Panc1 (cell line): ENCODE measurements around the gene C1QTNF1. TPM values are rescaled to one million over a fixed set of nuclear protein-coding genes. Genes with fewer than 3 reads are reported as not detected.

Source experiments
- ATAC-seq: fragments of 200-7000 bp; cut with Tn5 transposase; 2 replicates; pipeline ENCODE4 v1.9.1; 2020; ENCODE audit warnings: mild to moderate bottlenecking, moderate library complexity
- BruUV-seq: library from RNA; stranded (reverse); fragments of 400-500 nt; replicated peaks from 2 replicates; lab custom pipeline; 2021; lab: Mats Ljungman, UMichigan
- CTCF ChIA-PET: fragments of 300-600 bp; sonication (Branson Sonifier 250); formaldehyde crosslinking; loops from one replicate; lab custom pipeline; 2022; ENCODE audit warnings: antibody characterized with exemption; lab: Charles Lee
- POLR2A ChIA-PET: fragments of 300-600 bp; sonication (Branson Sonifier 250); formaldehyde crosslinking; loops from one replicate; lab custom pipeline; 2022; ENCODE audit warnings: antibody characterized with exemption; lab: Charles Lee
- DNase-seq: peaks from one replicate; pipeline ENCODE4 v3.0.0-alpha.2; 2010; ENCODE audit warnings: low read depth, low spot score
- H3K27ac ChIP-seq: 2 replicates; pipeline ENCODE4 v1.5.1; 2011; ENCODE audit warnings: mild to moderate bottlenecking, low read length, inconsistent platforms
- H3K27me3 ChIP-seq: fragments of 200-500 bp; sonication (Bioruptor generic); 2 replicates; pipeline ENCODE4 v1.6.0; 2014; ENCODE audit warnings: low read length, inconsistent platforms; ENCODE audit not compliant: control insufficient read depth, insufficient read depth
- H3K36me3 ChIP-seq: fragments of 200-500 bp; sonication (Bioruptor generic); 2 replicates; pipeline ENCODE4 v1.5.1; 2014; ENCODE audit warnings: inconsistent platforms, mild to moderate bottlenecking, low read length, moderate library complexity; ENCODE audit not compliant: control insufficient read depth, insufficient read depth
- H3K4me1 ChIP-seq: 2 replicates; pipeline ENCODE4 v1.5.1; 2011; ENCODE audit warnings: inconsistent platforms, mild to moderate bottlenecking, low read length, moderate library complexity; ENCODE audit not compliant: control insufficient read depth, insufficient read depth
- H3K4me3 ChIP-seq, 2 experiments: 2 replicates each; pipeline ENCODE4 v1.5.1; 2011 to 2012; ENCODE audit warnings: low read depth in 2 of 2, low read length in 2 of 2, mild to moderate bottlenecking in 2 of 2, inconsistent platforms in 1 of 2, moderate library complexity in 1 of 2
- H3K9me3 ChIP-seq: fragments of 200-500 bp; sonication (Bioruptor generic); 2 replicates; pipeline ENCODE4 v1.5.1; 2014; ENCODE audit warnings: low read depth, mild to moderate bottlenecking, inconsistent platforms, low read length, moderate library complexity; ENCODE audit not compliant: control insufficient read depth, insufficient read depth
- POLR2AphosphoS5 ChIP-seq: IDR thresholded peaks from 2 replicates; pipeline ENCODE4 v1.6.1; 2012; ENCODE audit warnings: mild to moderate bottlenecking, low read depth, low read length, moderate library complexity
- SIN3A ChIP-seq: IDR thresholded peaks from 2 replicates; pipeline ENCODE4 v1.6.1; 2012; ENCODE audit warnings: low read depth, mild to moderate bottlenecking, low read length, moderate library complexity, borderline replicate concordance; ENCODE audit not compliant: insufficient read depth
- TCF7L2 ChIP-seq: IDR thresholded peaks from 2 replicates; pipeline ENCODE4 v1.6.1; 2011; ENCODE audit warnings: mild to moderate bottlenecking, low read depth, low read length, inconsistent platforms
- in situ Hi-C: cut with HindIII; loops from 2 replicates; pipeline ENCODE4 v1.10.0; 2016; ENCODE audit warnings: low sequenced_read_pairs, low pct_unique_long_range_greater_than_20kb
- intact Hi-C: fragments of 100-400 bp; cut with micrococcal nuclease; formaldehyde crosslinking; loops from one replicate; pipeline ENCODE4 v1.10.0; 2022; ENCODE audit not compliant: unreplicated experiment
- total RNA-seq: library from RNA; stranded (reverse); gene quantifications from one replicate; pipeline ENCODE4 v1.2.1, GENCODE V29; 2021; ENCODE audit not compliant: unreplicated experiment
- TF ChIP-seq, protein P1 (sequence below), 2 experiments: IDR thresholded peaks; 2 replicates each; pipeline ENCODE4 v1.6.1; 2011 to 2012; ENCODE audit warnings: low read depth in 2 of 2, control low read depth in 1 of 2, low read length in 1 of 2, mild to moderate bottlenecking in 1 of 2, moderate library complexity in 1 of 2; ENCODE audit not compliant: insufficient read depth in 1 of 2
- TF ChIP-seq, protein P2 (sequence below): fragments of 450-650 bp; IDR thresholded peaks from 2 replicates; pipeline ENCODE4 v1.5.1; 2017; ENCODE audit warnings: mild to moderate bottlenecking

C1QTNF1 gene
- total RNA-seq, 1 experiment from 2014 or later: 1.5 TPM

DNA sequence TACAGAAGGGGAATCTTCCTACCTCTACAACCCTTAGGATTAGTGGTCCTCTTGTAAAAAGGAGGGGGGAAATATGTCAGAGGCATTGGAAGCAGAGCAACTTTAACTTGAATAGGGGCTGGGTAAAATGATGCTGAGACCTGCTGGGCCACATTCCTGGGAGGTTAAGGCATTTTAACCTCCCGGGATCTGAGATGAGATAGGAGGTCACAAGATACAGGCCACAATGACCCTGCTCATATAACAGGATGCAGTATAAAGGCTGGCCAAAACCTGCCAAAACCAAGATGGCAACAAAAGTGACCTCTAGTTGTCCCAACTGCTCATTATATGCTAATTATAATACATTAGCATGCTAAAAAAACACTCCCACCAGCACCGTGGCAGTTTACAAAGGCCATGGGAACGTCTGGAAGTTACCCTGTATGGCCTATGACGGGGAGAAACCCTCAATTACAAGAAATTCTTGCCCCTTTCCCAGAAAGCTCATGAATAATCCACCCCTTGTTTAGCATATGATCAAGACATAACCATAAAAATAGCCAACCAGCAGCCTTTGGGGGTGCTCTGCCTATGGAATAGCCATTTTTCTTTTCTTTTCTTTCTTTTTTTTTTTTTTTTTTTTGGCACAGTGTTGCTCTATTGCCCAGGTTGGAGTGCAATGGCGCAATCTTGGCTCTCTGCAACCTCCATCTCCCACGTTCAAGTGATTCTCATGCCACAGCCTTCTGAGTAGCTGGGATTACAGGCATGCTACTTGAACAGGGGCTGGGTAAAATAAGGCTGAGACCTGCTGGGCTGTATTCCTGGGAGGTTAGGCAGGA is 6.2 kb upstream of the C1QTNF1 start:
- in situ Hi-C loops: no loop called here
- intact Hi-C loops: no loop called here
- no peak for DNase-seq
- H3K27ac ChIP-seq: no peak overlapping the region
- no peak overlapping the region for H3K4me3 ChIP-seq
- BruUV-seq: no TSS peak
- ChIA-PET POLR2A (no interaction called here), CTCF (no interaction called here)
- peaks cover 9% of the 10 kb centered on the region for H3K27me3 ChIP-seq
- no peak for ATAC-seq
- H3K4me1 ChIP-seq: 0 out of 2 replicates have a peak, but pooled peaks cover 2% of the 10 kb centered on the region
- no peaks in the 10 kb centered on the region for H3K36me3 ChIP-seq
- TF ChIP-seq, protein P1, sequence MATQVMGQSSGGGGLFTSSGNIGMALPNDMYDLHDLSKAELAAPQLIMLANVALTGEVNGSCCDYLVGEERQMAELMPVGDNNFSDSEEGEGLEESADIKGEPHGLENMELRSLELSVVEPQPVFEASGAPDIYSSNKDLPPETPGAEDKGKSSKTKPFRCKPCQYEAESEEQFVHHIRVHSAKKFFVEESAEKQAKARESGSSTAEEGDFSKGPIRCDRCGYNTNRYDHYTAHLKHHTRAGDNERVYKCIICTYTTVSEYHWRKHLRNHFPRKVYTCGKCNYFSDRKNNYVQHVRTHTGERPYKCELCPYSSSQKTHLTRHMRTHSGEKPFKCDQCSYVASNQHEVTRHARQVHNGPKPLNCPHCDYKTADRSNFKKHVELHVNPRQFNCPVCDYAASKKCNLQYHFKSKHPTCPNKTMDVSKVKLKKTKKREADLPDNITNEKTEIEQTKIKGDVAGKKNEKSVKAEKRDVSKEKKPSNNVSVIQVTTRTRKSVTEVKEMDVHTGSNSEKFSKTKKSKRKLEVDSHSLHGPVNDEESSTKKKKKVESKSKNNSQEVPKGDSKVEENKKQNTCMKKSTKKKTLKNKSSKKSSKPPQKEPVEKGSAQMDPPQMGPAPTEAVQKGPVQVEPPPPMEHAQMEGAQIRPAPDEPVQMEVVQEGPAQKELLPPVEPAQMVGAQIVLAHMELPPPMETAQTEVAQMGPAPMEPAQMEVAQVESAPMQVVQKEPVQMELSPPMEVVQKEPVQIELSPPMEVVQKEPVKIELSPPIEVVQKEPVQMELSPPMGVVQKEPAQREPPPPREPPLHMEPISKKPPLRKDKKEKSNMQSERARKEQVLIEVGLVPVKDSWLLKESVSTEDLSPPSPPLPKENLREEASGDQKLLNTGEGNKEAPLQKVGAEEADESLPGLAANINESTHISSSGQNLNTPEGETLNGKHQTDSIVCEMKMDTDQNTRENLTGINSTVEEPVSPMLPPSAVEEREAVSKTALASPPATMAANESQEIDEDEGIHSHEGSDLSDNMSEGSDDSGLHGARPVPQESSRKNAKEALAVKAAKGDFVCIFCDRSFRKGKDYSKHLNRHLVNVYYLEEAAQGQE (IDR thresholded peaks at IDR 0.05; ENCODE audit: insufficient read depth in 1 of 2, low read depth in 2 of 2, low read length in 1 of 2): no peak
- TF ChIP-seq, protein P2, sequence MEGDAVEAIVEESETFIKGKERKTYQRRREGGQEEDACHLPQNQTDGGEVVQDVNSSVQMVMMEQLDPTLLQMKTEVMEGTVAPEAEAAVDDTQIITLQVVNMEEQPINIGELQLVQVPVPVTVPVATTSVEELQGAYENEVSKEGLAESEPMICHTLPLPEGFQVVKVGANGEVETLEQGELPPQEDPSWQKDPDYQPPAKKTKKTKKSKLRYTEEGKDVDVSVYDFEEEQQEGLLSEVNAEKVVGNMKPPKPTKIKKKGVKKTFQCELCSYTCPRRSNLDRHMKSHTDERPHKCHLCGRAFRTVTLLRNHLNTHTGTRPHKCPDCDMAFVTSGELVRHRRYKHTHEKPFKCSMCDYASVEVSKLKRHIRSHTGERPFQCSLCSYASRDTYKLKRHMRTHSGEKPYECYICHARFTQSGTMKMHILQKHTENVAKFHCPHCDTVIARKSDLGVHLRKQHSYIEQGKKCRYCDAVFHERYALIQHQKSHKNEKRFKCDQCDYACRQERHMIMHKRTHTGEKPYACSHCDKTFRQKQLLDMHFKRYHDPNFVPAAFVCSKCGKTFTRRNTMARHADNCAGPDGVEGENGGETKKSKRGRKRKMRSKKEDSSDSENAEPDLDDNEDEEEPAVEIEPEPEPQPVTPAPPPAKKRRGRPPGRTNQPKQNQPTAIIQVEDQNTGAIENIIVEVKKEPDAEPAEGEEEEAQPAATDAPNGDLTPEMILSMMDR: no peak
- TF ChIP-seq TCF7L2: no peak
- no peak for TF ChIP-seq SIN3A
- TF ChIP-seq POLR2AphosphoS5: no peak
- H3K9me3 ChIP-seq: peaks cover 17% of the 10 kb centered on the region; the same call in 1 of the 2 replicates

DNA sequence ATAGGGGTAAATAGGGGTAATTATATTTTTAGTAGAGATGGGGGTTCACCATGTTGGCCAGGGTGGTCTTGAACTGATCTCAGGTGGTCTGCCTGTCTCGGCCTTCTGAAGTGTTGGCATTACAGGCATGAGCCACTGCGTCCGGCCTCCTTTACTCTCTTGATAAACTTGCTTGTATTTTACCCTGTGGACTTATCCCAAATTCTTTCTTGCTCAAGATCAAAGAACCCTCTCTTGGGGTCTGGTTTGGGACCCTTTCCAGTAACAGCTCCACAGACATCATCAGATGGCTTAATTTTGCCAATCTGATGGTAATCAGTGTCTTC is 5.6 kb upstream of the C1QTNF1 start:
- no peaks in the 10 kb centered on the region for H3K36me3 ChIP-seq
- H3K4me1 ChIP-seq: 0 out of 2 replicates have a peak, but pooled peaks cover 2% of the 10 kb centered on the region
- BruUV-seq: no TSS peak
- intact Hi-C loops: no loop called here
- peaks cover 17% of the 10 kb centered on the region; the same call in 1 of the 2 replicates for H3K9me3 ChIP-seq
- in situ Hi-C loops: no loop called here
- POLR2A ChIA-PET: interaction anchor here (0.7 kb wide), 1 partner anchor 334 kb away, joined by 4 read pairs; no protein-coding TSS in a partner anchor
- H3K27me3 ChIP-seq: peaks cover 14% of the 10 kb centered on the region
- no peak overlapping the region for H3K27ac ChIP-seq
- no peak for ATAC-seq
- no peak for DNase-seq
- CTCF ChIA-PET: interaction anchor here (0.6 kb wide), 1 partner anchor 26 kb away, joined by 3 read pairs; no protein-coding TSS in a partner anchor
- TF ChIP-seq, protein P1 (IDR thresholded peaks at IDR 0.05; ENCODE audit: insufficient read depth in 1 of 2, low read depth in 2 of 2, low read length in 1 of 2): no peak
- TF ChIP-seq TCF7L2 (no peak), SIN3A (no peak)
- no peak overlapping the region for H3K4me3 ChIP-seq
